GF-D8 (cell line): ENCODE data around the gene DAPK1.
A peak's percentile ranks its signal among the peaks of the same experiment; 100 is the strongest.

Experiments
- DNase-seq: peaks from one replicate; lab custom pipeline; 2025; lab: John Stamatoyannopoulos, UW

The DAPK1 gene

GRCh38 chr9:87643778-87644570 is 146.3 kb downstream of the DAPK1 start:
- DNase-seq, result no peak

DNA sequence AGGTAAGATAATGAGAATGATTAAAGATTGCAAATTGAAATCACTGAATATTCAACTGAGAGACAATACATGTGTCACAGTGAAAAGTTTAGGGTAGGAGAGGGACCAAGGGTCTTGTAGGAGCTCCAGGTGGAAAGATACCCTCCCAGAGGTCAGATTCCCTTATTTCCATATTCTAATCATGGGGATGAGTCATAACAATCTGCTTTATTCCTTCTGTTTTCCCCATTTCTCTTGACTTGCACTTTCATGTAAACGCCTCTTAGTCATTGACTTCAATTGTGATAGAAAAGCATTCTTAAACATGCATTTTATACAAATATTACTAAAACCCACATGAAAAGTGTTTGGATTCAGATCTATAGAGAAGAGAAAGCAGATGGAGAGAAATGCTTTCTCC is 147.0 kb downstream of the DAPK1 start:
- no peak for DNase-seq

- no peak for DNase-seq
These were observed 148.9 kb downstream of the DAPK1 start for GRCh38 chr9:87646546-87646945.

DNA sequence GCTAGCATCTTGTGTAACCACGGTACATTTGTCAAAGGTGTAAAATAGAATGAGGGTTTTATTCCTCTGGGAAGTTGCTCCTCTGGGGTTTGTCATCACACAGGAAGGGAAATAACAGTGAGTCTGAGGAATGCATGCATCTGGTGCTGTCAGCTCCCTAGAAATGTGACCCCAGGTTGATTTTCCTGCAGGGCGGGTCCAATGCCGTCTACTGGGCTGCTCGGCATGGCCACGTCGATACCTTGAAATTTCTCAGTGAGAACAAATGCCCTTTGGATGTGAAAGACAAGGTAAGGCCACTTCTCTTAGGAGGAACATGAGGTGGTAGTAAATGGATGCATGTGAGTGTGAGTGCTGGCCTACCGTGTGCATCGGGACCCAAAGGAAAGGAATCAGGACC is 149.4 kb downstream of the DAPK1 start:
- DNase-seq, result no peak

- DNase-seq, result no peak
These were observed 150.9 kb downstream of the DAPK1 start for GRCh38 chr9:87648606-87649005.

- no peak for DNase-seq
These were observed 153.1 kb downstream of the DAPK1 start for GRCh38 chr9:87650611-87651295.

GRCh38 chr9:87651431-87651830 is 153.8 kb downstream of the DAPK1 start:
- DNase-seq, result no peak

DNA sequence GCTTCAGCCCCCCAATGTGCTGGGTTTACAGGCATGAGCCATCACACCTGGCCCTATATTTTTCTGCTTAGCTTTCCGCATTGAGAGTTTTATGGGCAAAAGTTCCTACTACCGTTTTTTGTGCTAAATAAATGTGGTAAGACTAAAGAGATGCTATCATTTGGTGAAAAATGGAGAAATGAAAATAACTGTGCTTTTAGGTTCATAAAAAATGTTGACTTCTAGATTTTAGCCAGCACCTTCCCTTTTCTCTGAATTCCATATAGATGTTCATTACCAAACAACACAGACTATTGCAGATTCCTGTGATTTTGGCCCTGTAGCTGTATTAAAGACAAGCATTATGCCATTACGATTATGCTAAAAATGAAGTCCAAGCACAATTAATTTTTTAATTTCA is 156.3 kb downstream of the DAPK1 start:
- no peak for DNase-seq

- DNase-seq, result no peak
These were observed 158.1 kb downstream of the DAPK1 start for GRCh38 chr9:87655731-87656130.

DNA sequence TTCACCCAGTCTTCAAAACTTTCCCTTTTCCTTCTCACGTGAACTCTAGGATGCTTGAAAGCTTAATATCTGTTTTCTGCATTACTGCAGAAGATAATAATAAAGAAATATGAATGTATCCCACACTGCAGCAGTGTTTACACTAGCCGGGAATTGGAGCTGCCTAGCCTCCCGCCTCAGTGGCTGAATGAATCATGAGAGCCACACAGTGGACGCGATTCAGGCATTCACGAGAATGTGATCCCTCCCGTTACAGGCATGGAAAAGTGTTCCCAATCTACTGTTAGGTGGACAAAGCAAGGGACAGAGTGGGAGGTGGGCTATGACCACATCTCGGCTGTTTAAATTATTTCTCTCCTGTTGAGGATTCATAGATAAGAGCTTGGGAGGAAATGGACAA is 158.8 kb downstream of the DAPK1 start:
- DNase-seq, result no peak

DNA sequence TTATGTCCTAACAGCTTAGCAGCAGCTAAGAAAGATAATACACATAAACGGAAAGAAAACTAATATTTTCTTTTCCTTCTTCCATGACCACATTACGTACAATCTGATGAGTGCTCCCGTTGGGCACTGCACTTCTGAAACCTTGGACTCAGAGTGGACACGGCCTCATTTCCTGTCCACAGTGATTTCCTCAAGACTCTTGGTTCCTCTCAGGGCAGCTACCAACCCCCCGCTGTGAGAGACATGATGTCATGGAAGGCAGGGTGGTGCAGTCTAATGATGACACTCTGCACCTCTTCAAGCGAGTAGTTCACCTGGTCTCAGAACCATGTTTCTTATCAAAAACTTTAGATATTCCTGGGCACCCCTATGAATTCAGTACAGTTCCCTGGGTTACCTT is 159.5 kb downstream of the DAPK1 start:
- DNase-seq, result no peak

DNA sequence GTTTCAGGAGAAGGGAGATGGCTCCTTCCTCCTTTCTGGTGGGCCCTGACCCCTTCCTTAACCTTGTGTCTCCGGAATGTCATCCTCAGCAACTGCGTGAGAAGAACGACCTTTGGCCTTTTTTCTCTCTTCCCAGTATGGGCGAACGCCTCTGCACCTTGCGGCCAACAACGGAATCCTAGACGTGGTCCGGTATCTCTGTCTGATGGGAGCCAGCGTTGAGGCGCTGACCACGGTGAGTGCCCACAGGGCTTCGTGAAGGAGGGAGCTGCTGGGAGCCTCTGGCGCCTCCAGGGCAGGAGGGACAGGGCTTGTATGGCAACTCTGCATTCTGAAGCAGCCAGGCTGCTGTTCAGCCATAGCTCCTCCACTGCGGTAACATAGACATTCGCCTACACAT is 160.2 kb downstream of the DAPK1 start:
- DNase-seq, result no peak

DNA sequence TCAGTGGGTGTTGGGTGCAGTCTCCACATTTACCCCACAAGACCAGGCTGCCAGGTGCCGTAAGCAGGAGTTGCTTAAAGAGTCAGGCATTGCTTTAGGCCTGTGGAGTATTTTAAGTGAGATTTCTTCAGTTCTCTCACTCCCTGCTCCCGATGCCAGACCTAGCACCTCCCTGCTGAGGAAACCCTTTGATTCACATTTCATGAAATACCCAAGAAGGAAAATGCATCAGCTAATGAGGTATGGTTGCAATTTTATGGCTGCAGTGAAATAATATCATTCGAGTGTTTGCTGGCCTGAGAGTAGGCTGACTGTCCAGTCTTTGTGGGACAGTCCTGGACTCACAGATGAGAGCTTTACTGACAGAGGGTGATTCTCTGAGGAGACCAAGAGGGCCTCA is 160.8 kb downstream of the DAPK1 start:
- DNase-seq, result no peak

GRCh38 chr9:87659534-87660419 is 162.1 kb downstream of the DAPK1 start:
- DNase-seq, result no peak

GRCh38 chr9:87661241-87661640 is 163.6 kb downstream of the DAPK1 start:
- DNase-seq, result no peak

- DNase-seq, result peak; percentile 24
These were observed 165.3 kb downstream of the DAPK1 start for GRCh38 chr9:87662808-87663528.

DNA sequence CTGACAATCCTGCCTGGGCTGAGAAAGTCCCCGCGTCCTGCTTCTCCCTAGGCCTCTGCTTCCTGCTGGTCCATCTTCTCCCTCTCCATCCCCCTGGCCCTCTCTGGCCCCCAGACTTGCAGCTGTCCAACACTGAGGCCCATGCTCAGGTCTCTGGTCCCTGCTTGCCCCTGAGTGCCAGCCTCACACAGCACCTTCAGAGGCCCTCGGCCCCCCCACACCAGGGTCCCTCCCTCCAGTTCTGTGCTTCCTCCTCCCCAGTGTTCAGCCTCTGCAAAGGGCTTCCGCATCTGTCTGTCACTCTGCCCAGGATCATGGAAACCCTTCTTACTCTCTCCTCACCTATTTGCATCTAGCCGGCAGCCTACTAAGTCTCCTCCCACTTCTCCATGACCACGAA is 165.9 kb downstream of the DAPK1 start:
- DNase-seq, result no peak

- no peak for DNase-seq
These were observed 166.7 kb downstream of the DAPK1 start for GRCh38 chr9:87664153-87665060.

DNA sequence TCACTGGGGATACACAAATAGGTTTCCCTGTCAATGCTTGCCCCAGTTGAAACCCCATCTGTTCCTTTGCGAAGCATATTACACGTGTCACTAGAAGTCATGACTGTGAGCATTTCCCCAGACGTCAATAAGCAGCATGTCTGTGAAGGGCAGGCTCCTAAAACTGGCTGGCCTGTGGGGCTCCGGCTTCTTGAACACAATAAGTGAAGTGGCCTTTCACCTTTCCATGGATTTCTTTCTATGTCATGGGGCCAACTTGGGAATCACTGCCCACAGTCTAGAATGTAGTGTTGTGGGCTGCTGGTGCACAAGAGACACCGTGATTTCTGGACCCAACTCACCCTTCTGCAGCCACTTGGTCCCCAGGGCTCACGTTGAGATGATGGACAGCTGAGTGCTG is 167.8 kb downstream of the DAPK1 start:
- no peak for DNase-seq

- peak; percentile 26 for DNase-seq
These were observed 169.6 kb downstream of the DAPK1 start for GRCh38 chr9:87667164-87667738.

DNA sequence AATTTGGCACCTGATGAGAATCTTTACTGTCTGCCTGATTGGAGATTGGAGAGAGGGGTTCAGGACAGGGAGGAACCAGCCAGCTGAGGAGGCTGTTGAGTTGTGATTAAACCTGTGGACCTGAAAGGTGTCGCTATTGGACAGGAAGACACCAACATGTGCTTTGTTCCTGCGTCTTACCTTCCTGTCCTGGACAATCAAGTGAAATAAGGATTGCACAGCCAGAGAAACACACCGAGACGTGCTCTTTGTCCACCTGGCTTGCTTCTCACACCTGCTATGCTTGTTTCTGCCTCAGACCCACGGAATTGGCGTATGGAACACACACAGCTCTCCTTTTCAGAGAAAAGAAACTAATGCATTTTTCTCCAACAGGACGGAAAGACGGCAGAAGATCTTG is 170.6 kb downstream of the DAPK1 start:
- no peak for DNase-seq
